Measurements from ENCODE around the gene FAM98B. TPM values are rescaled to one million over a fixed set of nuclear protein-coding genes. Genes with fewer than 3 reads are reported as not detected.

The FAM98B gene
- polyA plus RNA-seq, 1 of the 3 experiments (the other 2 are of a cell fraction): 5.7 TPM

DNA sequence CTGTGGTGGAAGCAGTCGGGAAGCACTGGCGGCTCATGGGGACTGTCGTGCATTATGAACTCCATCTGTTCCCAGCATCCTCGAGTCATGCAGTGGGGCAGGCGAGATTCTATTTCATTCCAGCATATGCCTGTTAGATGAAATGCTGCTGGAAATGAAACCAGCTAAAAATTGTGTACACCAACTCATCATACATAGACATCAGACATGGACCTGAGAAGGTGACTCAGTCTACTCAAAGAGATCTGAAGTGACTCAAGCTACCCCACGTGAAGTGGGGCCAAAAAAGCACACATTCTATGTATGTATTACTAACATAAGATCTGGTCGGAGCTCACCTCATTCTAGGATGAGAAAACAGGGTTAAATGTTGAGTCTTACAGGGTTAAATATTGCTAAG, 47.5 kb upstream of the FAM98B start (continued):
- no peak for TF ChIP-seq FOXM1 (IDR thresholded peaks at IDR 0.05; ENCODE audit: low read depth)
- TF ChIP-seq CHD2 (IDR thresholded peaks at IDR 0.05; ENCODE audit: low read length, partially characterized antibody): no peak
- TF ChIP-seq, protein P1, sequence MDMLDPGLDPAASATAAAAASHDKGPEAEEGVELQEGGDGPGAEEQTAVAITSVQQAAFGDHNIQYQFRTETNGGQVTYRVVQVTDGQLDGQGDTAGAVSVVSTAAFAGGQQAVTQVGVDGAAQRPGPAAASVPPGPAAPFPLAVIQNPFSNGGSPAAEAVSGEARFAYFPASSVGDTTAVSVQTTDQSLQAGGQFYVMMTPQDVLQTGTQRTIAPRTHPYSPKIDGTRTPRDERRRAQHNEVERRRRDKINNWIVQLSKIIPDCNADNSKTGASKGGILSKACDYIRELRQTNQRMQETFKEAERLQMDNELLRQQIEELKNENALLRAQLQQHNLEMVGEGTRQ (IDR thresholded peaks at IDR 0.05; ENCODE audit: borderline replicate concordance, low read depth, low read length): no peak
- no peak for TF ChIP-seq JUND (IDR thresholded peaks at IDR 0.05)

DNA sequence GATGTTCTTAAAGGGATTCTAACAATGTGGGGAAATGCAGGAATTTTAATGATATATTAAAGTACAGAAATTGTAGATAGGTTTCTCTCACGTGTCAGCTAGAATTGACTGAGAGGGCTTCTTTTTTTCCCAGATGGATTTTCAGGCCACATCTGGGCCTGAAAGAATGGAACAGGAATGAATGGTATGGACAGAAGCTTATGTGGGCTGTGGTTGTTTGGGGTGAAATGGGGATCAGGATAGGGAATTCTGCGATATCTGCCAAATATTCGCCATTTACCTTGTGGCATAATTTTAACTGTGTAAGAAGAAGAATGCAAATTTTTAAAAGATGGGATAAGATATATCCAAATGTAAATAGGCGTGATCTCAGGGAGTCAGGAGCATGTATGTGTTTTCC, 45.4 kb upstream of the FAM98B start:
- CTCF ChIA-PET: interaction anchor here (0.8 kb wide), 1 partner anchor 282 kb away, joined by 3 read pairs; no protein-coding TSS in a partner anchor
- Histone ChIP-seq H3K4me3 (ENCODE audit: low read depth in 2 of 2, low read length in 1 of 2) (no peak overlapping the region), H3K36me3 (replicated peaks in 1 of 2; ENCODE audit: control insufficient read depth in 1 of 2, insufficient read depth in 2 of 2, low read length in 1 of 2) (no peaks in the 10 kb centered on the region), H3K27me3 (ENCODE audit: insufficient read depth) (no peaks in the 10 kb centered on the region), H3F3A (replicated peaks; ENCODE audit: insufficient read depth) (no peaks in the 10 kb centered on the region), H3K9me3 (no peaks in the 10 kb centered on the region), H3K27ac (ENCODE audit: low read depth in 2 of 2, low read length in 1 of 2) (no peak overlapping the region), H3K79me2 (ENCODE audit: insufficient read depth) (no peaks in the 10 kb centered on the region), H3K9ac (no peak overlapping the region), H2AFZ (ENCODE audit: low read depth) (no peak overlapping the region), H4K20me1 (ENCODE audit: insufficient read depth) (no peaks in the 10 kb centered on the region), H3K4me1 (ENCODE audit: control insufficient read depth in 1 of 2, insufficient read depth in 2 of 2, low read depth in 1 of 2, low read length in 1 of 2) (no peaks in the 10 kb centered on the region), H3K4me2 (no peak overlapping the region), H3K9me2 (no peaks in the 10 kb centered on the region)
- no peak for TF ChIP-seq POLR2AphosphoS5 (IDR thresholded peaks at IDR 0.05; ENCODE audit: low read depth, low read length)
- POLR2A ChIA-PET: no interaction called here
- WGBS (ENCODE audit: low lambda C conversion rate): 91% methylated on average over 4 of the region's 4 CpGs
- no peak for DNase-seq

DNA sequence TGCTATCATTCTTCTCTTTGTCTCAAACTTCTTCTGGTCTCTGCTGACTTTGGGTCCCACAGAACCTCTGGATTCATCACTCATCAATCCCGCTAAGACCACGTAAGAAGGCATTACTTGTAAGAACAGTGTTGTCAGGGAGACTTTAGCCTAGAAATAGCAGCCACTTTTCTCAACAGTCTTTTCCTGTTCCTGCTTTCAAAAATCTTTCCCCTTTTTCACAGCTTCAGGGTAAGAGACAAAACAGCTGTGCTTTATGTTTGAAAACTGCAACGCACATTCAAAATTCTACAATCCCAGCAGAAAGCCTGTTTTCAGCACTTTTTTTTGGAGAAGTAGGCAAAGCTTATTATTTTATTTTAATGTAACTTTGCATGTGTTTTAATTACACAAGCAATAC, 42.0 kb upstream of the FAM98B start:
- Histone ChIP-seq H3K9ac (no peak overlapping the region), H3K4me2 (no peak overlapping the region), H4K20me1 (ENCODE audit: insufficient read depth) (no peaks in the 10 kb centered on the region), H3K4me3 (ENCODE audit: low read depth in 2 of 2, low read length in 1 of 2) (no peak overlapping the region), H3K4me1 (ENCODE audit: control insufficient read depth in 1 of 2, insufficient read depth in 2 of 2, low read depth in 1 of 2, low read length in 1 of 2) (no peaks in the 10 kb centered on the region), H3F3A (replicated peaks; ENCODE audit: insufficient read depth) (no peaks in the 10 kb centered on the region), H3K9me3 (no peaks in the 10 kb centered on the region), H2AFZ (ENCODE audit: low read depth) (no peak overlapping the region), H3K27me3 (ENCODE audit: insufficient read depth) (peaks cover under 1% of the 10 kb centered on the region; the same call in 1 of the 2 replicates), H3K27ac (ENCODE audit: low read depth in 2 of 2, low read length in 1 of 2) (no peak overlapping the region), H3K36me3 (replicated peaks in 1 of 2; ENCODE audit: control insufficient read depth in 1 of 2, insufficient read depth in 2 of 2, low read length in 1 of 2) (no peaks in the 10 kb centered on the region), H3K79me2 (ENCODE audit: insufficient read depth) (no peaks in the 10 kb centered on the region), H3K9me2 (no peaks in the 10 kb centered on the region)
- ChIA-PET CTCF (interaction anchor here (1.8 to 4.3 kb wide), 2 partner anchors 16 to 417 kb away, joined by 5 to 27 read pairs; no protein-coding TSS in a partner anchor), POLR2A (no interaction called here)
- TF ChIP-seq GATA2 (CRISPR knock-in tag; IDR thresholded peaks at IDR 0.05): no peak
- 90% methylated on average over 3 of the region's 3 CpGs for WGBS (ENCODE audit: low lambda C conversion rate)
- no peak for DNase-seq

DNA sequence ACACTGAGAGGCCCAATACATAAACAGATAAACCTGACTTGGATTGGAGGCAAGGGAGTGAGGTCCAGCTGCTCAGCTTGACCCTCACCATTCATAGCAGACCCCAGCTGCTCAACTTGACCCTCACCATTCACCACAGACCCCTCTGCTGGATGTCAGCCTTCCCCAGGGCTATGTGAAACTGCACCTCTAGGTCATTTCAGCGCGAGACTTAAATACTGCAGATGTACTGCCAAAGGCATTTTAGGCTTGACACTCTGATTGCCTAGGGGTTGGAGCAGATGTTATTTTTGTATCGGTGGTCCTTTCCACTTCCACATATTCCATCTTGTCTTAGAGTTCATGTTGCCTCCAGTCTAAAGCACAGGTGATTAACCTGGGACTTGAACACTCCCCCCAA, 41.5 kb upstream of the FAM98B start:
- CTCF ChIA-PET: interaction anchor here (0.9 to 4.3 kb wide), 3 partner anchors 60 to 417 kb away, joined by 3 to 27 read pairs (median 3); no protein-coding TSS in a partner anchor
- Histone ChIP-seq H3K36me3 (replicated peaks in 1 of 2; ENCODE audit: control insufficient read depth in 1 of 2, insufficient read depth in 2 of 2, low read length in 1 of 2) (no peaks in the 10 kb centered on the region), H3K4me2 (no peak overlapping the region), H3K9me3 (no peaks in the 10 kb centered on the region), H3K9ac (no peak overlapping the region), H3K27ac (ENCODE audit: low read depth in 2 of 2, low read length in 1 of 2) (no peak overlapping the region), H3F3A (replicated peaks; ENCODE audit: insufficient read depth) (no peaks in the 10 kb centered on the region), H3K9me2 (no peaks in the 10 kb centered on the region), H3K4me3 (ENCODE audit: low read depth in 2 of 2, low read length in 1 of 2) (no peak overlapping the region), H2AFZ (ENCODE audit: low read depth) (no peak overlapping the region), H4K20me1 (ENCODE audit: insufficient read depth) (no peaks in the 10 kb centered on the region), H3K79me2 (ENCODE audit: insufficient read depth) (no peaks in the 10 kb centered on the region), H3K27me3 (ENCODE audit: insufficient read depth) (peaks cover 6% of the 10 kb centered on the region; the same call in 1 of the 2 replicates), H3K4me1 (ENCODE audit: control insufficient read depth in 1 of 2, insufficient read depth in 2 of 2, low read depth in 1 of 2, low read length in 1 of 2) (no peaks in the 10 kb centered on the region)
- POLR2A ChIA-PET: no interaction called here
- DNase-seq: no peak
- WGBS (ENCODE audit: low lambda C conversion rate): 75% methylated on average over 3 of the region's 3 CpGs
- TF ChIP-seq RAD21 (IDR thresholded peaks at IDR 0.05; ENCODE audit: low read length) (no peak), TEAD4 (IDR thresholded peaks at IDR 0.05; ENCODE audit: borderline replicate concordance, insufficient read depth) (no peak)
- TF ChIP-seq, protein P2, sequence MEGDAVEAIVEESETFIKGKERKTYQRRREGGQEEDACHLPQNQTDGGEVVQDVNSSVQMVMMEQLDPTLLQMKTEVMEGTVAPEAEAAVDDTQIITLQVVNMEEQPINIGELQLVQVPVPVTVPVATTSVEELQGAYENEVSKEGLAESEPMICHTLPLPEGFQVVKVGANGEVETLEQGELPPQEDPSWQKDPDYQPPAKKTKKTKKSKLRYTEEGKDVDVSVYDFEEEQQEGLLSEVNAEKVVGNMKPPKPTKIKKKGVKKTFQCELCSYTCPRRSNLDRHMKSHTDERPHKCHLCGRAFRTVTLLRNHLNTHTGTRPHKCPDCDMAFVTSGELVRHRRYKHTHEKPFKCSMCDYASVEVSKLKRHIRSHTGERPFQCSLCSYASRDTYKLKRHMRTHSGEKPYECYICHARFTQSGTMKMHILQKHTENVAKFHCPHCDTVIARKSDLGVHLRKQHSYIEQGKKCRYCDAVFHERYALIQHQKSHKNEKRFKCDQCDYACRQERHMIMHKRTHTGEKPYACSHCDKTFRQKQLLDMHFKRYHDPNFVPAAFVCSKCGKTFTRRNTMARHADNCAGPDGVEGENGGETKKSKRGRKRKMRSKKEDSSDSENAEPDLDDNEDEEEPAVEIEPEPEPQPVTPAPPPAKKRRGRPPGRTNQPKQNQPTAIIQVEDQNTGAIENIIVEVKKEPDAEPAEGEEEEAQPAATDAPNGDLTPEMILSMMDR (IDR thresholded peaks at IDR 0.05): no peak

Measured in SK-N-SH (cell line).